H9 (cell line): ENCODE measurements around the gene PRMT7. TPM values are rescaled to one million over a fixed set of nuclear protein-coding genes. Genes with fewer than 3 reads are reported as not detected.

Experiments
- DNase-seq: peaks from one replicate; pipeline ENCODE4 v3.0.0-alpha.2; 2017
- H2AFZ ChIP-seq: one replicate; pipeline ENCODE4 v1.6.1; 2013; ENCODE audit warnings: mild to moderate bottlenecking, low read length, control low read depth, moderate library complexity
- H2AK5ac ChIP-seq: 2 replicates; pipeline ENCODE4 v1.6.1; 2013; ENCODE audit warnings: low read length, control low read depth, mixed read lengths; ENCODE audit not compliant: insufficient read length
- H2BK120ac ChIP-seq: one replicate; pipeline ENCODE4 v1.6.1; 2013; ENCODE audit warnings: low read depth, mild to moderate bottlenecking, low read length, control low read depth, inconsistent platforms; ENCODE audit not compliant: poor library complexity, severe bottlenecking
- H2BK12ac ChIP-seq: 2 replicates; pipeline ENCODE4 v1.6.1; 2013; ENCODE audit warnings: low read length, control low read depth, mixed read lengths, low read depth; ENCODE audit not compliant: insufficient read length
- H2BK15ac ChIP-seq: 2 replicates; pipeline ENCODE4 v1.6.1; 2013; ENCODE audit warnings: low read depth, low read length, control low read depth
- H2BK20ac ChIP-seq: one replicate; pipeline ENCODE4 v1.6.1; 2013; ENCODE audit warnings: low read depth, mild to moderate bottlenecking, low read length, control low read depth, inconsistent platforms; ENCODE audit not compliant: poor library complexity, severe bottlenecking
- H2BK5ac ChIP-seq: 2 replicates; pipeline ENCODE4 v1.6.1; 2013; ENCODE audit warnings: low read length, control low read depth, mixed read lengths; ENCODE audit not compliant: insufficient read length
- H3K14ac ChIP-seq: 2 replicates; pipeline ENCODE4 v1.6.1; 2013; ENCODE audit warnings: low read length, control low read depth; ENCODE audit not compliant: insufficient read depth
- H3K18ac ChIP-seq: 2 replicates; pipeline ENCODE4 v1.6.1; 2013; ENCODE audit warnings: low read depth, mild to moderate bottlenecking, mixed read lengths, low read length, control low read depth; ENCODE audit not compliant: insufficient read length
- H3K23ac ChIP-seq: 2 replicates; pipeline ENCODE4 v1.6.1; 2013; ENCODE audit warnings: low read length, control low read depth, mixed read lengths, low read depth; ENCODE audit not compliant: insufficient read length
- H3K23me2 ChIP-seq: 2 replicates; pipeline ENCODE4 v1.6.1; 2013; ENCODE audit warnings: low read depth, mild to moderate bottlenecking, mixed read lengths, low read length, control low read depth; ENCODE audit not compliant: insufficient read length, poor library complexity, severe bottlenecking
- H3K27ac ChIP-seq: 2 replicates; pipeline ENCODE4 v1.5.1; 2013; ENCODE audit warnings: low read length, control low read depth, mixed read lengths, low read depth; ENCODE audit not compliant: insufficient read length
- H3K27me3 ChIP-seq: 2 replicates; pipeline ENCODE4 v1.6.1; 2013; ENCODE audit warnings: low read length, control low read depth, inconsistent platforms; ENCODE audit not compliant: insufficient read depth
- H3K4ac ChIP-seq: 2 replicates; pipeline ENCODE4 v1.6.1; 2013; ENCODE audit warnings: low read depth, mild to moderate bottlenecking, control low read depth, inconsistent platforms, low read length, moderate library complexity
- H3K4me1 ChIP-seq: 2 replicates; pipeline ENCODE4 v1.6.1; 2013; ENCODE audit warnings: low read length, control low read depth, inconsistent platforms; ENCODE audit not compliant: insufficient read depth
- H3K4me2 ChIP-seq: 2 replicates; pipeline ENCODE4 v1.6.1; 2013; ENCODE audit warnings: low read length, control low read depth, mixed read lengths; ENCODE audit not compliant: insufficient read length, insufficient read depth
- H3K56ac ChIP-seq: 2 replicates; pipeline ENCODE4 v1.6.1; 2013; ENCODE audit warnings: low read depth, mild to moderate bottlenecking, mixed read lengths, low read length, control low read depth; ENCODE audit not compliant: insufficient read length
- H3K79me1 ChIP-seq: 2 replicates; pipeline ENCODE4 v1.6.1; 2013; ENCODE audit warnings: low read depth, mild to moderate bottlenecking, moderate library complexity, low read length, control low read depth, inconsistent platforms; ENCODE audit not compliant: insufficient read depth, poor library complexity, severe bottlenecking
- H3K79me2 ChIP-seq: 2 replicates; pipeline ENCODE4 v1.6.1; 2013; ENCODE audit warnings: low read length, control low read depth, inconsistent platforms; ENCODE audit not compliant: insufficient read depth
- H3K9ac ChIP-seq: 2 replicates; pipeline ENCODE4 v1.6.1; 2013; ENCODE audit warnings: low read length, control low read depth, mixed read lengths; ENCODE audit not compliant: insufficient read length; ENCODE audit errors: extremely low read depth
- H3K9me3 ChIP-seq: one replicate; pipeline ENCODE4 v1.6.1; 2013; ENCODE audit warnings: low read depth, low read length, inconsistent platforms; ENCODE audit not compliant: control insufficient read depth
- H3T11ph ChIP-seq: one replicate; pipeline ENCODE4 v1.6.1; 2013; ENCODE audit warnings: mild to moderate bottlenecking, low read length, control low read depth, inconsistent platforms
- H4K20me1 ChIP-seq: one replicate; pipeline ENCODE4 v1.6.1; 2013; ENCODE audit not compliant: control insufficient read depth, insufficient read length, insufficient read depth
- H4K5ac ChIP-seq: 2 replicates; pipeline ENCODE4 v1.6.1; 2013; ENCODE audit warnings: low read depth, mild to moderate bottlenecking, mixed read lengths, low read length, control low read depth; ENCODE audit not compliant: insufficient read length
- H4K8ac ChIP-seq: replicated peaks from 2 replicates; pipeline ENCODE4 v1.6.1; 2013; ENCODE audit warnings: low read length, control low read depth, mixed read lengths, low read depth; ENCODE audit not compliant: insufficient read length
- H4K91ac ChIP-seq: 2 replicates; pipeline ENCODE4 v1.6.1; 2013; ENCODE audit warnings: low read depth, mild to moderate bottlenecking, moderate library complexity, mixed read lengths, low read length, control low read depth; ENCODE audit not compliant: insufficient read length
- H3K27ac Mint-ChIP-seq, 3 experiments: 2 replicates in 2 of 3; 3 replicates in 1 of 3; pipeline ENCODE4 v1.8.0; 2020 to 2021; ENCODE audit warnings: mixed read lengths in 3 of 3, mild to moderate bottlenecking in 1 of 3, moderate library complexity in 1 of 3
- H3K27me3 Mint-ChIP-seq: 2 replicates; pipeline ENCODE4 v1.8.0; 2021; ENCODE audit warnings: low read depth, mild to moderate bottlenecking, moderate library complexity, mixed read lengths
- H3K36me3 Mint-ChIP-seq, 3 experiments: 2 replicates in 2 of 3; 3 replicates in 1 of 3; pipeline ENCODE4 v1.8.0; 2020 to 2021; ENCODE audit warnings: low read depth in 3 of 3, mixed read lengths in 3 of 3; ENCODE audit not compliant: insufficient read depth in 1 of 3
- H3K4me1 Mint-ChIP-seq, 2 experiments: 2 replicates each; pipeline ENCODE4 v1.8.0; 2020; ENCODE audit warnings: mixed read lengths in 2 of 2
- H3K4me3 Mint-ChIP-seq, 2 experiments: 2 replicates in 1 of 2; 3 replicates in 1 of 2; pipeline ENCODE4 v1.8.0; 2020 to 2021; ENCODE audit warnings: mild to moderate bottlenecking in 2 of 2, mixed read lengths in 2 of 2, moderate library complexity in 1 of 2
- H3K9me3 Mint-ChIP-seq, 2 experiments: 2 replicates in 1 of 2; 3 replicates in 1 of 2; pipeline ENCODE4 v1.8.0; 2020; ENCODE audit warnings: mild to moderate bottlenecking in 2 of 2, mixed read lengths in 2 of 2, moderate library complexity in 1 of 2
- WGBS: extraction: QIAGEN DNeasy Blood & Tissue Kit; methylation state at CpG from one replicate; pipeline ENCODE4 v1.1.7; 2013; ENCODE audit warnings: missing lambda C conversion rate, low lambda C conversion rate, mixed read lengths; ENCODE audit not compliant: insufficient read length; ENCODE audit errors: extremely low coverage; 5-methylcytosine and 5-hydroxymethylcytosine counted together
- total RNA-seq: library from RNA; stranded (reverse); gene quantifications from 2 replicates; pipeline ENCODE4 v1.2.1, GENCODE V29; 2021
- TF ChIP-seq, protein P1 (sequence below): fragments of 200-600 bp; sonication (generic); conservative IDR thresholded peaks from 3 replicates; pipeline ENCODE4 v1.8.0; 2021; ENCODE audit warnings: antibody characterized with exemption, mild to moderate bottlenecking

PRMT7 gene
- total RNA-seq, 1 experiment from 2014 or later: 56.6 TPM

DNA sequence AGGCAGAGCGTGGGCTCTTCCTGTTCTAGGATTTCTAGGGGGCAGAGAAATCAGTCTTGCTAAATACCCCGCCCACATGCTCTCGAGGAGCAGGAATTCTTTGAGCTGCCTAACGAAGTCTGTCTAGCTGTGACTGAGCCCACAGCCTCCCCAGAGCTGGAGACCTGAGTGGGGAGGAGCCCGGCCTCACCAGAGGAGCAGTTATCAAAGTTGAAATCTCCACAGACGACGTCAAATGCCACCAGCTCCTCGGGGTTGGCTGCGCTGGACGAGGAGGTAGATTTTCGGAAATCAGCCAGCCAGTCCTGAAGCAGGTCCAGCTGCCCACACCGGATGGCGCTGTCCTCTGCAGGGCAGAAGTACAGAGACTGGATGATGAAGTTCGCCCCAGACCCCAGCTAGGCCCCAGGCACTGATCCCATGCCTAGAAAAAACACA is 53.8 kb downstream of the PRMT7 start:
- no peak overlapping the region for H3K9ac ChIP-seq
- H2AFZ ChIP-seq: no peak overlapping the region
- no peak overlapping the region for H3K27ac ChIP-seq
- H3K9me3 ChIP-seq: no peaks in the 10 kb centered on the region
- no peak overlapping the region for H4K91ac ChIP-seq
- no peak overlapping the region for H2BK15ac ChIP-seq
- TF ChIP-seq, protein P1, sequence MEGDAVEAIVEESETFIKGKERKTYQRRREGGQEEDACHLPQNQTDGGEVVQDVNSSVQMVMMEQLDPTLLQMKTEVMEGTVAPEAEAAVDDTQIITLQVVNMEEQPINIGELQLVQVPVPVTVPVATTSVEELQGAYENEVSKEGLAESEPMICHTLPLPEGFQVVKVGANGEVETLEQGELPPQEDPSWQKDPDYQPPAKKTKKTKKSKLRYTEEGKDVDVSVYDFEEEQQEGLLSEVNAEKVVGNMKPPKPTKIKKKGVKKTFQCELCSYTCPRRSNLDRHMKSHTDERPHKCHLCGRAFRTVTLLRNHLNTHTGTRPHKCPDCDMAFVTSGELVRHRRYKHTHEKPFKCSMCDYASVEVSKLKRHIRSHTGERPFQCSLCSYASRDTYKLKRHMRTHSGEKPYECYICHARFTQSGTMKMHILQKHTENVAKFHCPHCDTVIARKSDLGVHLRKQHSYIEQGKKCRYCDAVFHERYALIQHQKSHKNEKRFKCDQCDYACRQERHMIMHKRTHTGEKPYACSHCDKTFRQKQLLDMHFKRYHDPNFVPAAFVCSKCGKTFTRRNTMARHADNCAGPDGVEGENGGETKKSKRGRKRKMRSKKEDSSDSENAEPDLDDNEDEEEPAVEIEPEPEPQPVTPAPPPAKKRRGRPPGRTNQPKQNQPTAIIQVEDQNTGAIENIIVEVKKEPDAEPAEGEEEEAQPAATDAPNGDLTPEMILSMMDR: peak; percentile 67
- WGBS: no CpG with 5 or more reads among the region's 14 CpGs
- no peak overlapping the region for H2BK5ac ChIP-seq
- Mint-ChIP-seq H3K27me3 (peaks cover 6% of the 10 kb centered on the region), H3K4me3 (no peak overlapping the region; a peak in 1 of 5 replicates), H3K4me1 (peaks cover 25 to 51% of the 10 kb centered on the region in 2 experiments), H3K27ac (no peak overlapping the region; a peak in 1 of 7 replicates), H3K9me3 (no peaks in the 10 kb centered on the region), H3K36me3 (peaks cover 0 to 6% (median 5%) of the 10 kb centered on the region in 3 experiments; a peak in 2 of 7 replicates)
- H4K20me1 ChIP-seq: no peaks in the 10 kb centered on the region
- H3K14ac ChIP-seq: no peak overlapping the region
- no peak overlapping the region for H4K5ac ChIP-seq
- H3T11ph ChIP-seq: no peak overlapping the region
- no peaks in the 10 kb centered on the region for H3K27me3 ChIP-seq
- no peak overlapping the region for H3K56ac ChIP-seq
- no peak overlapping the region for H3K23ac ChIP-seq
- H3K4ac ChIP-seq: no peak overlapping the region
- no peaks in the 10 kb centered on the region for H3K23me2 ChIP-seq
- no peak overlapping the region for H2AK5ac ChIP-seq
- no peak overlapping the region for H2BK12ac ChIP-seq
- no peak overlapping the region for H2BK120ac ChIP-seq
- no peak overlapping the region for H3K4me2 ChIP-seq
- no peak overlapping the region for H3K18ac ChIP-seq
- H4K8ac ChIP-seq: no peak overlapping the region
- no peak overlapping the region for H2BK20ac ChIP-seq
- no peaks in the 10 kb centered on the region for H3K79me1 ChIP-seq
- DNase-seq: peak; percentile 67
- H3K4me1 ChIP-seq: no peaks in the 10 kb centered on the region
- H3K79me2 ChIP-seq: no peaks in the 10 kb centered on the region
